OCI-LY7 (cell line): Measurements from ENCODE around the gene XPNPEP2. TPM values are rescaled to one million over a fixed set of nuclear protein-coding genes. Genes with fewer than 3 reads are reported as not detected.

ENCODE experiments used
- BruUV-seq: library from RNA; stranded (reverse); fragments of 400-500 nt; replicated peaks from 2 replicates; lab custom pipeline; 2021; lab: Mats Ljungman, UMichigan
- CTCF ChIA-PET: fragments of 300-600 bp; sonication (Branson Sonifier 250); formaldehyde crosslinking; loops from one replicate; lab custom pipeline; 2022; ENCODE audit warnings: antibody characterized with exemption; ENCODE audit not compliant: unreplicated experiment; lab: Charles Lee
- POLR2A ChIA-PET: fragments of 300-600 bp; sonication (Branson Sonifier 250); formaldehyde crosslinking; loops from one replicate; lab custom pipeline; 2022; ENCODE audit warnings: antibody characterized with exemption; lab: Charles Lee
- DNase-seq: peaks from one replicate; pipeline ENCODE4 v3.0.0-alpha.2; 2015; ENCODE audit warnings: low spot score
- H2AFZ ChIP-seq: fragments of 200-600 bp; sonication (generic), shearing (Covaris generic); 2 replicates; pipeline ENCODE4 v1.6.1; 2014; ENCODE audit warnings: mild to moderate bottlenecking, antibody characterized with exemption, low read length, moderate library complexity
- H3K27ac ChIP-seq: fragments of 200-600 bp; sonication (generic); 2 replicates; pipeline ENCODE4 v1.5.1; 2014; ENCODE audit warnings: mixed run types, low read depth, mild to moderate bottlenecking, moderate library complexity, low read length, inconsistent platforms; ENCODE audit not compliant: poor library complexity, severe bottlenecking
- H3K36me3 ChIP-seq: fragments of 200-600 bp; sonication (generic); 2 replicates; pipeline ENCODE4 v1.6.1; 2014; ENCODE audit warnings: mild to moderate bottlenecking, antibody characterized with exemption, low read length, moderate library complexity, mixed read lengths; ENCODE audit not compliant: insufficient read depth
- H3K4me1 ChIP-seq: fragments of 200-600 bp; sonication (generic); 2 replicates; pipeline ENCODE4 v1.5.1; 2014; ENCODE audit warnings: mild to moderate bottlenecking, low read length; ENCODE audit not compliant: insufficient read depth, poor library complexity, severe bottlenecking
- H3K4me2 ChIP-seq: fragments of 200-600 bp; sonication (generic); 2 replicates; pipeline ENCODE4 v1.6.1; 2014; ENCODE audit warnings: mild to moderate bottlenecking, low read length
- H3K4me3 ChIP-seq: fragments of 200-600 bp; sonication (generic); 2 replicates; pipeline ENCODE4 v1.5.1; 2014; ENCODE audit warnings: mild to moderate bottlenecking, low read depth, low read length; ENCODE audit not compliant: poor library complexity, severe bottlenecking
- H3K79me2 ChIP-seq: fragments of 200-600 bp; sonication (generic); 2 replicates; pipeline ENCODE4 v1.6.1; 2016; ENCODE audit warnings: low read depth, mild to moderate bottlenecking, low read length, moderate library complexity, mixed read lengths; ENCODE audit not compliant: insufficient read depth
- H3K9me2 ChIP-seq: fragments of 200-600 bp; sonication (generic); 2 replicates; pipeline ENCODE4 v1.6.1; 2016; ENCODE audit warnings: mild to moderate bottlenecking, low read length, mixed read lengths; ENCODE audit not compliant: insufficient read depth
- H3K9me3 ChIP-seq: fragments of 200-600 bp; sonication (generic); 2 replicates; pipeline ENCODE4 v1.6.1; 2014; ENCODE audit warnings: mild to moderate bottlenecking, mixed run types, low read length, mixed read lengths
- H4K20me1 ChIP-seq: fragments of 200-600 bp; sonication (generic); 2 replicates; pipeline ENCODE4 v1.6.1; 2014; ENCODE audit warnings: mild to moderate bottlenecking, antibody characterized with exemption, low read length, moderate library complexity, mixed read lengths; ENCODE audit not compliant: insufficient read depth
- EZH2phosphoT487 ChIP-seq: fragments of 200-600 bp; sonication (generic); IDR thresholded peaks from 2 replicates; pipeline ENCODE4 v1.6.1; 2018; ENCODE audit warnings: low read depth, borderline replicate concordance, mild to moderate bottlenecking, mixed run types, antibody characterized with exemption, low read length, moderate library complexity, mixed read lengths
- intact Hi-C: fragments of 100-400 bp; cut with micrococcal nuclease; formaldehyde crosslinking; loops from one replicate; pipeline ENCODE4 v1.10.0; 2022; ENCODE audit not compliant: unreplicated experiment
- total RNA-seq, 2 experiments: library from RNA; depleted of rRNA in 1 of 2; stranded (reverse); fragments of >200 nt in 1 of 2; shearing (Covaris generic) in 1 of 2; gene quantifications; 2 replicates each; pipeline ENCODE4 v1.2.3, GENCODE V29; 2014 to 2022
- TF ChIP-seq, protein P1 (sequence below): fragments of 200-600 bp; sonication (generic); conservative IDR thresholded peaks from 2 replicates; pipeline ENCODE4 v1.5.1; 2014; ENCODE audit warnings: mild to moderate bottlenecking, antibody characterized with exemption, low read length, moderate library complexity, mixed read lengths

The XPNPEP2 gene
- total RNA-seq, 2 experiments from 2014 or later = not detected

DNA sequence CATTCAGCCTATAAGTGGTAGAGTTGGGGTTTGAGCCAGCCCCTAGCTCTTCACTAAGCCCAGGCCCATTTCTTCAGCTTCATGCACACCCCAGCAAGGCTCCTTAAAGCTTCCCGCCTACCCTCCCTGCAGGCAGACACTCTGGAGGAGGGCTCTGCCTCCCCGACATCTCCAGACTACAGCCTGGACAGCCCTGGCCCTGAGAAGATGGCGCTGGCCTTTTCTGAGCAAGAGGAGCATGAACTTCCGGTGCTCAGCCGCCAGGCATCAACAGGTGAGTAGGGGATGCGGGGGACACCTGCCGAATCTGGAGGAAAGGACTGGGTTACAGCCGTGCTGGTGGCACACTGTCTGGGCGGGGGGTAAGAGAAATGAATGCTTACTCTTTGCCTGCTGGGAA, 52.0 kb downstream of the XPNPEP2 start:
- Histone ChIP-seq H3K9me2 (no peaks in the 10 kb centered on the region), H4K20me1 (peaks cover 5% of the 10 kb centered on the region; the same call in 1 of the 2 replicates), H3K79me2 (peaks cover 28% of the 10 kb centered on the region), H3K27ac (no peak overlapping the region), H3K36me3 (peaks cover 93% of the 10 kb centered on the region), H3K4me1 (peaks cover 20% of the 10 kb centered on the region), H2AFZ (no peak overlapping the region), H3K4me3 (no peak overlapping the region), H3K4me2 (no peak overlapping the region), H3K9me3 (no peaks in the 10 kb centered on the region)
- ChIA-PET POLR2A (no interaction called here), CTCF (no interaction called here)
- intact Hi-C loops = no loop called here
- no peak for TF ChIP-seq EZH2phosphoT487
- TF ChIP-seq, protein P1, sequence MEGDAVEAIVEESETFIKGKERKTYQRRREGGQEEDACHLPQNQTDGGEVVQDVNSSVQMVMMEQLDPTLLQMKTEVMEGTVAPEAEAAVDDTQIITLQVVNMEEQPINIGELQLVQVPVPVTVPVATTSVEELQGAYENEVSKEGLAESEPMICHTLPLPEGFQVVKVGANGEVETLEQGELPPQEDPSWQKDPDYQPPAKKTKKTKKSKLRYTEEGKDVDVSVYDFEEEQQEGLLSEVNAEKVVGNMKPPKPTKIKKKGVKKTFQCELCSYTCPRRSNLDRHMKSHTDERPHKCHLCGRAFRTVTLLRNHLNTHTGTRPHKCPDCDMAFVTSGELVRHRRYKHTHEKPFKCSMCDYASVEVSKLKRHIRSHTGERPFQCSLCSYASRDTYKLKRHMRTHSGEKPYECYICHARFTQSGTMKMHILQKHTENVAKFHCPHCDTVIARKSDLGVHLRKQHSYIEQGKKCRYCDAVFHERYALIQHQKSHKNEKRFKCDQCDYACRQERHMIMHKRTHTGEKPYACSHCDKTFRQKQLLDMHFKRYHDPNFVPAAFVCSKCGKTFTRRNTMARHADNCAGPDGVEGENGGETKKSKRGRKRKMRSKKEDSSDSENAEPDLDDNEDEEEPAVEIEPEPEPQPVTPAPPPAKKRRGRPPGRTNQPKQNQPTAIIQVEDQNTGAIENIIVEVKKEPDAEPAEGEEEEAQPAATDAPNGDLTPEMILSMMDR = no peak
- no TSS peak for BruUV-seq
- no peak for DNase-seq

DNA sequence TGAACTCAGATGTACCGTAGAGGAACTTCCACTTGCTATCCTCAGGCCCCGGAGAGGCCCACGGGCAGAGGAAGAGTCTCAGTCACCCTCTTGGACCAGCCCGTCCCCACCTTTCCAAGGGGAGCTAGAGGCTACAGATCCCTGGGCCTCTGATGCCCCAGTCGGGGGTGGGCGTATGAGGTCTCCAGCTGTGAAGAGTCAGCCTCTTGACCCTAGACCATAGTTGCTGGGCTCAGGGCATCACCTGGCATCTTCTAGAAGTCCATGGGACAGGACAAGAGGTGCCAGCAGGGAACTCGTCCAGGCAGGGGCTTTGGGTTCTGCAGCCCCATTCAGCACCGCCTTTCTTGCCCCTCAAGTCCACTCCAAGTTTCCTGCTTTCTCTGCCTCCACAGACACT, 52.6 kb downstream of the XPNPEP2 start:
- H3K4me1 ChIP-seq = peaks cover 14% of the 10 kb centered on the region
- ChIA-PET CTCF (no interaction called here), POLR2A (no interaction called here)
- H3K9me2 ChIP-seq = no peaks in the 10 kb centered on the region
- no peak for TF ChIP-seq EZH2phosphoT487
- TF ChIP-seq, protein P1 = no peak
- no peak overlapping the region for H2AFZ ChIP-seq
- no peak overlapping the region for H3K4me2 ChIP-seq
- intact Hi-C loops = no loop called here
- no peak for DNase-seq
- peaks cover 5% of the 10 kb centered on the region; the same call in 1 of the 2 replicates for H4K20me1 ChIP-seq
- no peak overlapping the region for H3K27ac ChIP-seq
- no TSS peak for BruUV-seq
- peaks cover 23% of the 10 kb centered on the region for H3K79me2 ChIP-seq
- no peaks in the 10 kb centered on the region for H3K9me3 ChIP-seq
- H3K36me3 ChIP-seq = peaks cover 94% of the 10 kb centered on the region
- no peak overlapping the region for H3K4me3 ChIP-seq

DNA sequence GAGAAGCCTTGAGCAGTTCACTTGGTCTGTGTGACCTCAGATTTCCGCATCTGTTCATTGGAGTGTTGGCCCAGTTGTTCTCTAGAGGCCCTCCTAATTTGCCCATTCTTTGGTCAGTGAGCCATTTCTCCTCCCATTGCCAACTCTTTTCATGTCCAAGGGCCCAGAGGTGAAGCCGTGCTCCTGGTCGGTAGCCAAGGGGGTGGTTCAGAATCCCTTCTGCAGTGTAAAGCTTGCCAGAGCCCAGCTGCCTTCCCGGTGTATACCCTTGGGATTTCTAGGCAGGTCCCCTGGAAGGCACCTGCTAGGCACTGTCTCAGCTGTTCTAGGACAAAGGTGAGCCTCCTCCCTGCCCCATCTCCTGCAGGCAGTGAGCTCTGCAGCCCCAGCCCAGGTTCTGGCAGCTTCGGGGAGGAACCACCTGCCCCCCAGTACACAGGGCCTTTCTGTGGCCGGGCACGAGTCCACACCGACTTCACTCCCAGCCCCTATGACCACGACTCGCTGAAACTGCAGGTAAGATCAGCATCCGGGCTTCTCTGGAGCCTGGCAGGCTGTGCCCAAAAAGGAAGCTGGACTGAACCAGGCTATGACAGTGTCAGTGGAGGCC, 53.3 kb downstream of the XPNPEP2 start:
- no peak overlapping the region for H3K4me3 ChIP-seq
- peaks cover 8% of the 10 kb centered on the region for H3K4me1 ChIP-seq
- H2AFZ ChIP-seq = no peak overlapping the region
- ChIA-PET CTCF (no interaction called here), POLR2A (no interaction called here)
- intact Hi-C loops = no loop called here
- H3K27ac ChIP-seq = no peak overlapping the region
- peaks cover 99% of the 10 kb centered on the region for H3K36me3 ChIP-seq
- no peak for DNase-seq
- BruUV-seq = no TSS peak
- no peak overlapping the region for H3K4me2 ChIP-seq
- H3K9me2 ChIP-seq = no peaks in the 10 kb centered on the region
- peaks cover 5% of the 10 kb centered on the region; the same call in 1 of the 2 replicates for H4K20me1 ChIP-seq
- H3K9me3 ChIP-seq = no peaks in the 10 kb centered on the region
- no peak for TF ChIP-seq EZH2phosphoT487
- TF ChIP-seq, protein P1 = no peak
- peaks cover 15% of the 10 kb centered on the region for H3K79me2 ChIP-seq
